Psoas muscle (tissue), 8 donors: Measurements from ENCODE around the gene PADI2. TPM values are rescaled to one million over a fixed set of nuclear protein-coding genes. Genes with fewer than 3 reads are reported as not detected.

Source experiments
- ATAC-seq, 4 donors: fragments of 200-7000 bp; cut with Tn5 transposase; one replicate each; pipeline ENCODE4 v1.9.1; 2020; ENCODE audit warnings: moderate library complexity in 3 of 4, mild to moderate bottlenecking in 2 of 4
- DNase-seq, 2 donors: peaks; one replicate each; pipeline ENCODE4 v3.0.0-alpha.2; 2020
- H3K27ac ChIP-seq: fragments of 200-600 bp; one replicate; pipeline ENCODE4 v1.8.0; 2022
- H3K27me3 ChIP-seq, 3 donors: fragments of 200-600 bp in 1 of 3; one replicate each; pipeline versions ENCODE4 v1.6.1 to v1.8.0; 2013 to 2022; ENCODE audit warnings: low read length in 2 of 3, mild to moderate bottlenecking in 2 of 3, moderate library complexity in 1 of 3; ENCODE audit not compliant: insufficient read depth in 3 of 3
- H3K36me3 ChIP-seq, 2 donors: fragments of 200-600 bp in 1 of 2; one replicate each; pipeline versions ENCODE4 v1.6.1 to v1.8.0; 2013 to 2022; ENCODE audit warnings: low read depth in 1 of 2, mild to moderate bottlenecking in 1 of 2, moderate library complexity in 1 of 2; ENCODE audit not compliant: insufficient read depth in 1 of 2
- H3K4me1 ChIP-seq: fragments of 200-600 bp; one replicate; pipeline ENCODE4 v1.8.0; 2022
- H3K4me3 ChIP-seq: fragments of 200-600 bp; one replicate; pipeline ENCODE4 v1.8.0; 2022; ENCODE audit warnings: mild to moderate bottlenecking
- H3K9me3 ChIP-seq: fragments of 200-600 bp; one replicate; pipeline ENCODE4 v1.8.0; 2022
- CTCF ChIP-seq: fragments of 200-600 bp; IDR thresholded peaks from one replicate; pipeline ENCODE4 v1.8.0; 2022; ENCODE audit warnings: antibody characterized with exemption
- WGBS, 3 donors: extraction: QIAGEN DNeasy Blood & Tissue Kit; methylation state at CpG; one replicate each; pipeline versions ENCODE4 v1.1.6 to v1.1.7; 2013; 5-methylcytosine and 5-hydroxymethylcytosine counted together
- intact Hi-C, 2 donors: fragments of 100-400 bp; cut with DNase I; formaldehyde crosslinking; loops; one replicate each; pipeline versions ENCODE4 v1.11.0 to v1.14.2; 2022
- polyA plus RNA-seq, 3 donors: library from polyadenylated mRNA; stranded (reverse); fragments of 200-250 nt; gene quantifications; one replicate each; pipeline ENCODE4 v1.2.3, GENCODE V29; 2013
- total RNA-seq, 4 donors: library from RNA; stranded (reverse); fragmentation: NEBNext Ultra II Directional in 2 of 4; extraction: Animal tissue kit (Norgen Biotek cat#: 25700) in 2 of 4; gene quantifications; one replicate each; pipeline versions ENCODE4 v1.2.1 to v1.2.4, GENCODE V29; 2021 to 2023
- donor health status: healthy with polysubstance abuse.
- donor health status: DM: no; HTN: no; CAD: no; lungs with moderate emphysema.
- donor health status: Bipolar disorder and iron deficiency.
- donor health status: healthy.
- donor health status: DM: yes; HTN: yes; CAD: no.
- donor health status: DM: no; HTN: no; CAD: no.
- donor health status: DM: no; HTN: no; CAD: no.
- donor health status: DM: yes; HTN: yes; CAD: no.

Gene PADI2
- total and polyA plus RNA-seq, 7 donors, result 58.1 to 956 (median 198) TPM

- Histone ChIP-seq H3K4me1 (peaks cover 67% of the 10 kb centered on the region), H3K27me3 (no peaks in the 10 kb centered on the region), H3K27ac (peak overlapping the region; percentile 92), H3K9me3 (no peaks in the 10 kb centered on the region), H3K4me3 (no peak overlapping the region), H3K36me3 (peaks cover 0 to 67% of the 10 kb centered on the region in 2 donors)
- ATAC-seq (no peak), DNase-seq (no peak)
- TF ChIP-seq CTCF, result no peak
- intact Hi-C loops, result no loop called here
- WGBS, 3 donors, result 64 to 80% (median 79%) methylated on average over 2 of the region's 2 CpGs
These were observed 8.7 kb downstream of the PADI2 start for GRCh38 chr1:17110555-17110926.

GRCh38 chr1:17109892-17110554 lies 9.2 kb downstream of the PADI2 start:
- TF ChIP-seq CTCF, result no peak
- Histone ChIP-seq H3K27ac (peak overlapping the region; percentile 92), H3K27me3 (no peaks in the 10 kb centered on the region), H3K36me3 (peaks cover 0 to 68% of the 10 kb centered on the region in 2 donors), H3K9me3 (no peaks in the 10 kb centered on the region), H3K4me3 (no peak overlapping the region), H3K4me1 (peaks cover 64% of the 10 kb centered on the region)
- DNase-seq, result no peak
- WGBS, 3 donors, result 41 to 46% (median 43%) methylated on average over 5 of the region's 5 CpGs
- no peak for ATAC-seq
- intact Hi-C loops, result no loop called here

GRCh38 chr1:17108786-17109185 lies 10.5 kb downstream of the PADI2 start:
- ATAC-seq (peak in 2 of 4 donors; percentile 31 to 39), DNase-seq (no peak)
- intact Hi-C loops, result no loop called here
- no peak for TF ChIP-seq CTCF
- Histone ChIP-seq H3K27me3 (no peaks in the 10 kb centered on the region), H3K9me3 (no peaks in the 10 kb centered on the region), H3K36me3 (peaks cover 0 to 77% of the 10 kb centered on the region in 2 donors), H3K4me3 (no peak overlapping the region), H3K27ac (peak overlapping the region; percentile 92), H3K4me1 (peaks cover 55% of the 10 kb centered on the region)
- WGBS, 3 donors, result 67 to 92% (median 82%) methylated on average over 1 of the region's 1 CpG

GRCh38 chr1:17108360-17108759 lies 10.9 kb downstream of the PADI2 start:
- H3K4me1 ChIP-seq, result peaks cover 57% of the 10 kb centered on the region
- H3K27me3 ChIP-seq, result no peaks in the 10 kb centered on the region
- no peaks in the 10 kb centered on the region for H3K9me3 ChIP-seq
- H3K36me3 ChIP-seq, result peaks cover 0 to 80% of the 10 kb centered on the region in 2 donors
- H3K4me3 ChIP-seq, result no peak overlapping the region
- H3K27ac ChIP-seq, result peak overlapping the region; percentile 92
- no peak for TF ChIP-seq CTCF
- WGBS, 3 donors, result 77 to 81% (median 78%) methylated on average over 8 of the region's 8 CpGs
- no peak for ATAC-seq
- intact Hi-C loops, result no loop called here
- no peak for DNase-seq

GRCh38 chr1:17104782-17105181 lies 14.5 kb downstream of the PADI2 start:
- ATAC-seq (no peak), DNase-seq (no peak)
- Histone ChIP-seq H3K4me3 (no peak overlapping the region), H3K27ac (peak overlapping the region; percentile 36), H3K4me1 (peaks cover 61% of the 10 kb centered on the region), H3K27me3 (no peaks in the 10 kb centered on the region), H3K36me3 (peaks cover 0 to 81% of the 10 kb centered on the region in 2 donors), H3K9me3 (no peaks in the 10 kb centered on the region)
- no peak for TF ChIP-seq CTCF
- WGBS, 3 donors, result 87 to 95% (median 88%) methylated on average over 17 of the region's 17 CpGs
- intact Hi-C loops, result no loop called here
